GM12865 (cell line): ENCODE results near the gene KDELR3.
A peak's percentile ranks its signal among the peaks of the same experiment; 100 is the strongest.

Experiments used
- DNase-seq: peaks from one replicate; pipeline ENCODE4 v3.0.0; 2010; ENCODE audit warnings: low read depth
- H3K4me3 ChIP-seq: 2 replicates; pipeline ENCODE4 v1.5.1; 2011; ENCODE audit warnings: mild to moderate bottlenecking, low read depth, low read length, control low read depth
- TF ChIP-seq, protein P1 (sequence below): IDR thresholded peaks from 2 replicates; pipeline ENCODE4 v1.5.1; 2011; ENCODE audit warnings: low read length, control low read depth, low read depth, inconsistent platforms; ENCODE audit not compliant: insufficient read depth; ENCODE audit errors: missing control alignments

Gene KDELR3

DNA sequence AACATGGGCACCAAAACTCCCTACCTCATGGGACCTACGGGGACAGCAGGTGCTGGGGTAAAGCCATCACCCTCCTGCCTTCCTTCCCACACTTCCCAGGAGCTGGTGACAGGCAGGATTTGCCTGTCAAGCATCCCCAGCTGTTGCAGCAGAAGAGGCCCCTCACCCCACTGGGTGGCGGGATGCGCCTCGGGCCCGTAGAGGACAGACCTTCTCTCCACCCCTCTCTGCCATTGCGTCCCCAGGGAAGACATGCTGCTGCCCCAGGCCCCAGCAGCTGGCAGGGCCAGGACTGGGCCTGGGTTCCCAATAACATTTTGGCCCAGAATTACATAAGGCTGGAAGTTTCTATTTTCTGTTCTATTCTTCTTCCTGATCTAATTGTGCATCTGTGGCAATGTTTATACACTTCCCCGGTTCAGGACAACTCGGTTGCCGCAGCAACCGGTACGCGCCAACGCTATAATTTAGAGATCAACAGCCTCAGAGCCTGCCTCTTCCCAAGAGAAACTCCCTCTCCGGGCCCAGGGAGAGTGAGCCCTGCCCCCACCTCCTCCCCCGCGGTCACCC is 38.3 kb upstream of the KDELR3 start:
- TF ChIP-seq, protein P1, sequence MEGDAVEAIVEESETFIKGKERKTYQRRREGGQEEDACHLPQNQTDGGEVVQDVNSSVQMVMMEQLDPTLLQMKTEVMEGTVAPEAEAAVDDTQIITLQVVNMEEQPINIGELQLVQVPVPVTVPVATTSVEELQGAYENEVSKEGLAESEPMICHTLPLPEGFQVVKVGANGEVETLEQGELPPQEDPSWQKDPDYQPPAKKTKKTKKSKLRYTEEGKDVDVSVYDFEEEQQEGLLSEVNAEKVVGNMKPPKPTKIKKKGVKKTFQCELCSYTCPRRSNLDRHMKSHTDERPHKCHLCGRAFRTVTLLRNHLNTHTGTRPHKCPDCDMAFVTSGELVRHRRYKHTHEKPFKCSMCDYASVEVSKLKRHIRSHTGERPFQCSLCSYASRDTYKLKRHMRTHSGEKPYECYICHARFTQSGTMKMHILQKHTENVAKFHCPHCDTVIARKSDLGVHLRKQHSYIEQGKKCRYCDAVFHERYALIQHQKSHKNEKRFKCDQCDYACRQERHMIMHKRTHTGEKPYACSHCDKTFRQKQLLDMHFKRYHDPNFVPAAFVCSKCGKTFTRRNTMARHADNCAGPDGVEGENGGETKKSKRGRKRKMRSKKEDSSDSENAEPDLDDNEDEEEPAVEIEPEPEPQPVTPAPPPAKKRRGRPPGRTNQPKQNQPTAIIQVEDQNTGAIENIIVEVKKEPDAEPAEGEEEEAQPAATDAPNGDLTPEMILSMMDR = no peak
- DNase-seq = no peak
- no peak overlapping the region for H3K4me3 ChIP-seq

DNA sequence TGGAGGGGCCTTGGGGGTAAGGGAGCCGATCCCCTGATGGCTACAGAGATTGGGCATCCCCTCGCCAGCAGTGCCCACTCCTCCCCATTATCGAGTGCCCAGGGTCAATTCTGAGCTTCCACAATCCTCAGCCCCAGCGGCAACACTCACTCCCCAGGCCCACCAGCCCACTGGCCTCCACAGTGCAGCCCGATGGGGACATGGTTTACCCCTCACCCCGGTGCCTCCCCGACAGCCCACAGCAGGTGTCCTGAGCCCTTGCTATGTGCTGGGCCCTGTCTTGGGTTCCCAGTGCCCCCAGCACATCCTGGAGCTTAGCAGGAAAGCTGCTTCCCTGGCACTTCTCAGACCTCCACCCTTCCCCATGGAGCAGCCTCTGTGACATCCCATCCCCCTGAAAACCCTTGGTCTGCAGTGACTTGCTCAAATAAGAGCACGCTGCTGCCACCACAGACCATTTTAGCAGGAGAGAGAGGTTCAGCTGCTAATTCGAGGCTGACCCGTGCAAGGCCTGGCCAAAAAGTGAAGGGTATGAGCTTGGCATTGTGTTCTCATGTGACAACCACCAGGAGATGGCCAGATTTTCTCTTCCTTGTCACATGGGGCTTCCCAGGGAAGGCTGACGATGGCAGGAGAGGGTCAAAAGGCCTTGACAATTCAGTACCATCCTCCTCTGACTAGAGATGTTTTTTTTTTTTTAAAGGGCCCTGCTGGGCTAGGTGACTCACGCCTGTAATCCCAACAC is 36.5 kb upstream of the KDELR3 start:
- no peak for DNase-seq
- H3K4me3 ChIP-seq = no peak overlapping the region
- TF ChIP-seq, protein P1 = no peak

DNA sequence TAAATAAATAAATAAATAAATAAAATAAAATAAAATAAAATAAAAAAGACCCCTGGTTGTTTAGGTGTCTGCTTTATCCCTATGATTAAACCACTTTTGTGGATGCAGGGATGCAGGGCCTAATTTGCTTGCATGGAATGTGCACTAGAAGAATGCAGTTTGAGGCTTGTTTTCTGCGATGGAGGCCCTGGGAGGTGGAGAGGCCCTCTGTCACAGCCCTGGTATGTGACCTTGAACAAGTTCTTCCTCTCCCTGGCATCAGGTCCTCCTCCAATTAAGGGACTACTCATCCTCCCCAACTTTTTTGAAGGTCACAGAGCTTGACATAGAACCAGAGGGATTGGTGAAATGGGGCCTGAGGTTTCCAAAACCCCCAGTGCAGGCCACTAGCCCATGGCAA is 35.6 kb upstream of the KDELR3 start:
- no peak overlapping the region for H3K4me3 ChIP-seq
- TF ChIP-seq, protein P1 = no peak
- DNase-seq = no peak

DNA sequence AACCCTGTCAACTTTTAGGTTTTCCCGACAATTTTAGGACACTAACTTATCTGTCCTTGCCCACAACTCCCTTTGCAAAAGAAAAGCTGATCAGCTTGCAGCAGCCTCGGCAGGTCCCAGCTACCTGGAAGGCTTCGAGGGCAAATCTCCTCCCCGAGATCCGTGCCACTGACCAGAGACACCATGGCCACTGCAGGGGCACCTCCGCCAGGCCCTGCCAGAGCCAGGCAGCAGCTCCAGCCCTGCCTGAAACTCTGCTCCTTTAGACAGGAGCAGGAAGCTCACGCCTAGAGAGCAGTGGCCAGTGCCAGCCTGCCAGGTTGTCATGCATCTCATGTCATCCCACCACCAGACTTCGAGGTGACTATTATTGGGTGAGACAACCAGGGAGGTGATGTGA is 34.0 kb upstream of the KDELR3 start:
- TF ChIP-seq, protein P1 = no peak
- no peak overlapping the region for H3K4me3 ChIP-seq
- no peak for DNase-seq

- TF ChIP-seq, protein P1 = peak; percentile 1
- no peak overlapping the region for H3K4me3 ChIP-seq
- DNase-seq = no peak
Observed at GRCh38 chr22:38435010-38435409, 32.9 kb upstream of the KDELR3 start.

DNA sequence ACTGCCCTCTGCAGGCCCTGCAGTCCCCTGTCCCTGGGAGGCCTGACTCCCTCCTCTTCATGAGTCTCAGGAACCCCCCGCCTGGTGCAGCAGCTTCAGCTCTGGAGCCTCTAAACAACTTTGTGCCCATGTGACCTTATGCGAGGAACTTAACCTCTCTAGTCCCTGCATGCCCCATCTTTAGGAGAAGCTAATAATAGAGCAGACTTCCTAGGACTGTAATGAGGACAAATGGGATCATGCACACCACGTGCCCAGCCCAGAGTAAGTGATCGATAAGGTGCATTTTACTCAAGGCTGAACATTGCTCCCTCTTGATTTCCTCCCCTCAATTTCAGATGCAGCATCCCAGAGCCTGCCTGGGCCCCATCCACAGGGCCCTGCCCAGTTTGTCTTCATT is 31.9 kb upstream of the KDELR3 start:
- TF ChIP-seq, protein P1 = no peak
- no peak for DNase-seq
- no peak overlapping the region for H3K4me3 ChIP-seq
